Hepatocyte (in vitro differentiated cells): Measurements from ENCODE around the gene OLFM1.

Experiments used
- CTCF ChIP-seq: fragments of 200-600 bp; sonication (generic); IDR thresholded peaks from 2 replicates; pipeline ENCODE4 v1.5.1; 2016; ENCODE audit warnings: antibody characterized with exemption, mild to moderate bottlenecking; ENCODE audit not compliant: poor library complexity
- EZH2 ChIP-seq: fragments of 200-600 bp; sonication (generic); IDR thresholded peaks from 2 replicates; pipeline ENCODE4 v1.6.1; 2016; ENCODE audit warnings: antibody characterized with exemption, mild to moderate bottlenecking, borderline replicate concordance

DNA sequence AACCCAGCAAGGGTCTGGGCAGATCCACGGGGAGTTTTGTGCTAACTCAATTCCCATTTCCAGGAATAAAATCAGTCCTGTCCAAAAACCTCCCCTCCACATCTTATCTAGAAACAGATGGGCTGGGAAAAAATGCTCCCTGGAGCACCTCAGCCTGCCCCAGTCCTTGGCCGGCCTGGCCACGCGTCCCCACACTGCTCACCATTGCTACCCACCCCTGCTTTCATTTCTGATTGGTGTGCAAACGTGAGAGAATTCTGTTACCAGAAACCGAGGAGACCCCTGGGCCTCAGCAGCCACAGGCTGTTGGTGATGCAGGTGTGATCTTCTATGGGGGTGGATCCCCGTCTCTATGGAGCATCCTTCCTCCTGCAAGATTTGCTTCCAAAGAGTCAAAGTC lies 38.0 kb upstream of the OLFM1 start:
- TF ChIP-seq CTCF, result no peak
- TF ChIP-seq EZH2, result no peak
